Immature natural killer cell (primary cell): ENCODE data around the gene LRRC31. TPM values are rescaled to one million over a fixed set of nuclear protein-coding genes. Genes with fewer than 3 reads are reported as not detected.

Source experiments
- DNase-seq, 3 donors: peaks; one replicate each; pipeline ENCODE4 v3.0.0; 2022; ENCODE audit warnings: mixed read lengths in 1 of 3
- H3K27ac Mint-ChIP-seq, 6 donors: one replicate each; pipeline ENCODE4 v1.8.0; 2020; ENCODE audit warnings: mixed read lengths in 6 of 6, mild to moderate bottlenecking in 5 of 6, inconsistent platforms in 4 of 6, moderate library complexity in 3 of 6
- H3K27me3 Mint-ChIP-seq, 3 donors: one replicate each; pipeline ENCODE4 v1.8.0; 2020 to 2021; ENCODE audit warnings: low read depth in 3 of 3, mild to moderate bottlenecking in 3 of 3, mixed read lengths in 3 of 3, moderate library complexity in 3 of 3, inconsistent platforms in 1 of 3
- H3K36me3 Mint-ChIP-seq, 3 donors: one replicate each; pipeline ENCODE4 v1.8.0; 2020; ENCODE audit warnings: mixed read lengths in 3 of 3, inconsistent platforms in 2 of 3, mild to moderate bottlenecking in 2 of 3
- H3K4me1 Mint-ChIP-seq, 2 donors: one replicate each; pipeline ENCODE4 v1.8.0; 2020; ENCODE audit warnings: inconsistent platforms in 2 of 2, mild to moderate bottlenecking in 2 of 2, mixed read lengths in 2 of 2, moderate library complexity in 1 of 2
- H3K4me3 Mint-ChIP-seq, 5 donors: one replicate each; pipeline ENCODE4 v1.8.0; 2020; ENCODE audit warnings: mild to moderate bottlenecking in 5 of 5, mixed read lengths in 5 of 5, inconsistent platforms in 3 of 5, moderate library complexity in 3 of 5
- H3K9me3 Mint-ChIP-seq, 6 donors: one replicate each; pipeline ENCODE4 v1.8.0; 2020; ENCODE audit warnings: mild to moderate bottlenecking in 6 of 6, mixed read lengths in 6 of 6, inconsistent platforms in 4 of 6, moderate library complexity in 3 of 6
- polyA plus RNA-seq, 3 donors: library from polyadenylated mRNA; unstranded; fragments of 300-500 nt; fragmentation: Illumina TruSeq; gene quantifications; one replicate each; pipeline ENCODE4 v1.2.3, GENCODE V29; 2021

Gene LRRC31
- polyA plus RNA-seq, 3 donors from 2014 or later = not detected

DNA sequence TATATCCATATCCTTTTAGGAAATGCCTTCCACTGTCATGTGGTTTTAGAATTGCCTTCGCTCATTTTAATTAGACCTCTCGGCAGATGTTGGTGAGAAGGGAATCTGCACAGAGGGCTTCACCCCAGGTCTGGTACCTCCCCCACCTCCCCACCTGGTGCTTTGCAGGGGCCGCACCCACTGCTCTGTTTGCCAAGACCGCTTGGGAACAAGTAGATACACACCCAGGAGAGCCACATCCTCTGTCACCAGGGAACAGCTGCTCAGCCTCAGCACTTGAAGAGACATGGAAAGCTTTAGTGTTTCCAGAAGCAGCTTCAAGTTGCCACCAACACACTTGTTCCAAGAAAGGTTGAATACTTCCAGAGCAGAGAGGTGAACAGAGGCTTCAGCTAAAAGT is 21.8 kb downstream of the LRRC31 start:
- H3K27ac Mint-ChIP-seq = no peak overlapping the region
- H3K4me3 Mint-ChIP-seq = no peak overlapping the region
- no peaks in the 10 kb centered on the region for H3K4me1 Mint-ChIP-seq
- no peaks in the 10 kb centered on the region for H3K36me3 Mint-ChIP-seq
- H3K9me3 Mint-ChIP-seq = peaks cover 0 to 2% (median 0%) of the 10 kb centered on the region in 6 donors
- DNase-seq = no peak
- peaks cover 3 to 21% (median 6%) of the 10 kb centered on the region in 3 donors for H3K27me3 Mint-ChIP-seq

DNA sequence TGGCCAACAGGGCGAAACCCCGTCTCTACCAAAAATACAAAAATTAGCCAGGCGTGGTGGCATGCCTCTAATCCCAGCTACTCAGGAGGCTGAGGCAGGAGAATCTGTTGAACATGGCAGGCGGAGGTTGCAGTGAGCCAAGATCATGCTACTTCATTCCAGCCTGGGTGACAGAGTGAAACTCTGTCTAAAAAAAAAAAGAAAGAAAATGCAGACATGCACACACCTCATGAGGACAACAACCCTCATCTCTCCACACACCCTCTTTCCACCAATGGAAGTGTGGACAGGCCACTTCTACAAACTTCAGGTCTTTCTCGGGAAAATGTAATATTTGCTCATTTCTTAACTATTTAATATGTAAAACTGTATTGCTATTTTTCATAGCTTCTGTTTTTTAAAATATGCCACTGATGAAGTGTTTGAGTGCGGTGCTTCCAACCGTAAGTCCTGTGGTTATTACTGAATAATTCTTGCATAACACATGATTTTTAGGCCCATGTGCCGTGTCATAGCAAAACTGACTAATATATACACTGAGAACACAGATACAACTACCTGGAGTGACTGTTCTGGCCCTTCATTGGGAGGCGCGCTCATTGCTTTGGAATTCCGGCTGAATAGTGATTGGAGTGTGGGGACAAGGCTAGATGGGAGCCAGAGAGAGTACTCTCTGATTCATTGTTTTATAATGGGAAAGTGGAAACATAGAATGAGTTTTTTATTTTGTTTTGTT is 23.1 kb downstream of the LRRC31 start:
- DNase-seq = no peak
- no peak overlapping the region for H3K4me3 Mint-ChIP-seq
- H3K9me3 Mint-ChIP-seq = no peaks in the 10 kb centered on the region
- peaks cover 3 to 16% (median 3%) of the 10 kb centered on the region in 3 donors for H3K27me3 Mint-ChIP-seq
- no peaks in the 10 kb centered on the region for H3K36me3 Mint-ChIP-seq
- no peak overlapping the region for H3K27ac Mint-ChIP-seq
- H3K4me1 Mint-ChIP-seq = no peaks in the 10 kb centered on the region

- Mint-ChIP-seq H3K4me3 (no peak overlapping the region), H3K4me1 (no peaks in the 10 kb centered on the region), H3K36me3 (no peaks in the 10 kb centered on the region), H3K27me3 (peaks cover 5 to 11% (median 7%) of the 10 kb centered on the region in 3 donors), H3K27ac (no peak overlapping the region), H3K9me3 (no peaks in the 10 kb centered on the region)
- DNase-seq = no peak
Measured at GRCh38 chr3:169842960-169843359, 26.8 kb downstream of the LRRC31 start.

- H3K36me3 Mint-ChIP-seq = no peaks in the 10 kb centered on the region
- peaks cover 5 to 9% (median 7%) of the 10 kb centered on the region in 3 donors for H3K27me3 Mint-ChIP-seq
- H3K27ac Mint-ChIP-seq = no peak overlapping the region
- DNase-seq = no peak
- H3K4me3 Mint-ChIP-seq = no peak overlapping the region
- no peaks in the 10 kb centered on the region for H3K9me3 Mint-ChIP-seq
- no peaks in the 10 kb centered on the region for H3K4me1 Mint-ChIP-seq
Measured at GRCh38 chr3:169841171-169841570, 28.6 kb downstream of the LRRC31 start.

- DNase-seq = no peak
- H3K4me3 Mint-ChIP-seq = no peak overlapping the region
- no peaks in the 10 kb centered on the region for H3K4me1 Mint-ChIP-seq
- H3K27ac Mint-ChIP-seq = no peak overlapping the region
- no peaks in the 10 kb centered on the region for H3K36me3 Mint-ChIP-seq
- H3K27me3 Mint-ChIP-seq = peaks cover 2 to 6% (median 5%) of the 10 kb centered on the region in 3 donors
- H3K9me3 Mint-ChIP-seq = no peaks in the 10 kb centered on the region
Measured at GRCh38 chr3:169838511-169839030, 31.2 kb downstream of the LRRC31 start.

GRCh38 chr3:169836942-169837275 is 32.8 kb downstream of the LRRC31 start:
- DNase-seq = no peak
- no peaks in the 10 kb centered on the region for H3K4me1 Mint-ChIP-seq
- peaks cover 2 to 8% (median 5%) of the 10 kb centered on the region in 3 donors for H3K27me3 Mint-ChIP-seq
- no peak overlapping the region for H3K4me3 Mint-ChIP-seq
- no peaks in the 10 kb centered on the region for H3K9me3 Mint-ChIP-seq
- no peak overlapping the region for H3K27ac Mint-ChIP-seq
- H3K36me3 Mint-ChIP-seq = no peaks in the 10 kb centered on the region

DNA sequence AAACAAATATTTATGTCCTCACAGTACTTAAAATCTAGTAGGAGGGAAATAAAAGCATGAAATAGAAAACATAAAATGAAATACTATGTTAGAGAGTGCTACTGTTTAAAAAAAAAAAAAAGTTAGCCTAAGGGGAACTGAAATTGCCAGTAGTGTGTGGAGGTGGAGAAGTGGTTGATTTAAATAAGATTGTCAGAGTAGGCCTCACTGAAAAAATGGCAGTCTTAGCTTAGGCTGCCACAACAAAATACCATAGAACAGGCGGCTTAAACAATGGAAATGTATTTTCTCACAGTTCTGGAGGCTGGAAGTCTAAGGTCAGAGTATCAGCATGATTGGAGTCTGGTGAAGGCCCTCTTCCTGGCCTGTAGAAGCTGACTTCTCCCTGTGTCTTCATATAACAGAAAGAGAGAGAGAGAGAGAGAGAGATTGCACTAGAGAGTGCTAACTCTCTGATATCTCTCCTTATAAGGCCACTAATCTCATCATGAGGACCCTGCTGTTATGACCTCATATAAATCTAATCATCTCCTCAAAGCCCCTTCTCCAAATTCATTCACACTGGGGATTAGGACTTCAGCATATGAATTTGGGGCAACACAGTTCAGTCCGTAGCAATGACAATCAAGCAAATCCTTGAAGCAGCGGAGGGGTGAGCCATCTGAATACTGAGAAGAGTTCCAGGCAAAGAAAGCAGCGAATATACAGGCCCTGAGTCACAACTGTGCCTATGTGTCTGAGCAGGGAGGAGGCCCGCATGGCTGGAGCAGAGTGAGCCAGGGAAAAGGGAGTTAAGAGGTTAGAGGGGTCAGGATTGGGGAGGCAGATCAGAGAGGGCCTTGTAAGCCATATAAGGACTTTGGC is 33.4 kb downstream of the LRRC31 start:
- DNase-seq = no peak
- Mint-ChIP-seq H3K9me3 (no peaks in the 10 kb centered on the region), H3K36me3 (no peaks in the 10 kb centered on the region), H3K27me3 (peaks cover 2 to 9% (median 8%) of the 10 kb centered on the region in 3 donors), H3K4me1 (no peaks in the 10 kb centered on the region), H3K4me3 (no peak overlapping the region), H3K27ac (no peak overlapping the region)

DNA sequence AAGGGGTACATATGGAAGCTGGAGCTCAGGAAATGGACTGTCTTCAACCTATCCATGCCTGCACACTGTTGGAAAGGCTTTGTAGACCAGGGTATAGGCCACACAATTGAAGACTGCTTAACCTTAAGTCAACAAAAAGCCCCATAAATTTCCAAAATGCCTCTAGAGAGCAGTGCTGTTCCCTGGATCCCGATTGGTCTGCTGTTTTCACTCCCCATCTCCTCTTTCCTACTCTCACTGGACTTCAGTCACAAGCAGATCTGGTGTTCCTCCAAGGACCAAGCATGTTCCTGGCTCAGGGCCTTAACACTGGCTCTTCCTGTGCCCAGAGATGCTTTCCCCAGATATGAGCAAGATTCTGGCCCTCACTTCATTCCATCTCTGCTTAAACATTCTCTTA is 34.2 kb downstream of the LRRC31 start:
- Mint-ChIP-seq H3K36me3 (no peaks in the 10 kb centered on the region), H3K4me1 (no peaks in the 10 kb centered on the region), H3K27me3 (peaks cover 2 to 8% (median 4%) of the 10 kb centered on the region in 3 donors), H3K4me3 (no peak overlapping the region), H3K27ac (no peak overlapping the region), H3K9me3 (no peaks in the 10 kb centered on the region)
- no peak for DNase-seq

- Mint-ChIP-seq H3K27me3 (peaks cover 2 to 6% (median 5%) of the 10 kb centered on the region in 3 donors), H3K4me3 (no peak overlapping the region), H3K9me3 (no peaks in the 10 kb centered on the region), H3K27ac (no peak overlapping the region), H3K4me1 (no peaks in the 10 kb centered on the region), H3K36me3 (no peaks in the 10 kb centered on the region)
- no peak for DNase-seq
Measured at GRCh38 chr3:169827712-169828111, 42.0 kb downstream of the LRRC31 start.

GRCh38 chr3:169825316-169825715 is 44.4 kb downstream of the LRRC31 start:
- Mint-ChIP-seq H3K27ac (no peak overlapping the region), H3K27me3 (peaks cover 2 to 8% (median 2%) of the 10 kb centered on the region in 3 donors), H3K4me1 (no peaks in the 10 kb centered on the region), H3K9me3 (no peaks in the 10 kb centered on the region), H3K36me3 (no peaks in the 10 kb centered on the region), H3K4me3 (no peak overlapping the region)
- DNase-seq = no peak

GRCh38 chr3:169822983-169823382 is 46.8 kb downstream of the LRRC31 start:
- Mint-ChIP-seq H3K36me3 (no peaks in the 10 kb centered on the region), H3K9me3 (no peaks in the 10 kb centered on the region), H3K27me3 (peaks cover 2 to 12% (median 5%) of the 10 kb centered on the region in 3 donors), H3K4me3 (no peak overlapping the region), H3K4me1 (no peaks in the 10 kb centered on the region), H3K27ac (no peak overlapping the region)
- no peak for DNase-seq

GRCh38 chr3:169822540-169822939 is 47.2 kb downstream of the LRRC31 start:
- no peak overlapping the region for H3K4me3 Mint-ChIP-seq
- H3K27me3 Mint-ChIP-seq = peaks cover 2 to 12% (median 7%) of the 10 kb centered on the region in 3 donors
- DNase-seq = no peak

GRCh38 chr3:169822091-169822490 is 47.6 kb downstream of the LRRC31 start:
- H3K27ac Mint-ChIP-seq = no peak overlapping the region

More at GRCh38 chr3:169822540-169822939, 47.2 kb downstream of the LRRC31 start:
- Mint-ChIP-seq H3K36me3 (no peaks in the 10 kb centered on the region), H3K27ac (no peak overlapping the region), H3K9me3 (peaks cover 0 to 2% (median 0%) of the 10 kb centered on the region in 6 donors), H3K4me1 (no peaks in the 10 kb centered on the region)

GRCh38 chr3:169818316-169818715 is 51.4 kb downstream of the LRRC31 start:
- H3K27ac Mint-ChIP-seq = no peak overlapping the region
- no peak overlapping the region for H3K4me3 Mint-ChIP-seq
- H3K27me3 Mint-ChIP-seq = peaks cover 4 to 14% (median 13%) of the 10 kb centered on the region in 3 donors
- peaks cover 0 to 4% (median 3%) of the 10 kb centered on the region in 3 donors for H3K36me3 Mint-ChIP-seq
- peaks cover 12 to 13% of the 10 kb centered on the region in 2 donors for H3K4me1 Mint-ChIP-seq
- DNase-seq = no peak
- peaks cover 0 to 10% (median 8%) of the 10 kb centered on the region in 6 donors for H3K9me3 Mint-ChIP-seq

More at GRCh38 chr3:169822091-169822490, 47.6 kb downstream of the LRRC31 start:
- DNase-seq = no peak
- Mint-ChIP-seq H3K4me3 (no peak overlapping the region), H3K9me3 (peaks cover 0 to 4% (median 0%) of the 10 kb centered on the region in 6 donors), H3K36me3 (no peaks in the 10 kb centered on the region), H3K4me1 (no peaks in the 10 kb centered on the region), H3K27me3 (peaks cover 2 to 12% (median 8%) of the 10 kb centered on the region in 3 donors)
